Measurements from ENCODE around the gene OLFM4.

Gene OLFM4

DNA sequence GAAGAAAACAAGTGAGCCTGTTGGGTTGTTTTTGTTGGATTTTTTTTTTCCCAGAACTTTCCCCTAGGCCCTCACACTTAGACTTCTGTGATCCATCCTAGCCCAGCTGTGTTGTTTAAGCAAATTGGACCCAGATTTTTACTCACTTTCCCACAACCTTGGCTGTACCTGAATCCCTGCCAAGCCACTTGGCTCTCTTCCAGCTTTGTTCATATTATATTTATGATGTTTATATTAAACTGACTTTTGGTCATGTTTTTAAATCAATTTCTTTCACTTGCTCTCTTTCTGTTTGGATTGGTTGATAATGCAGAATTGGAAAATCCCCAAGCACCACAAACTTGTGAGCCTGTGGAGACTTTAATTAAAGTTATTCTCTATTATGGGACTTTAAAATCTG is 16.6 kb downstream of the OLFM4 start:
- TF ChIP-seq POLR2AphosphoS5 (IDR thresholded peaks at IDR 0.05; ENCODE audit: low read depth, low read length) (no peak), FOXP2 (optimal IDR thresholded peaks at IDR 0.05; ENCODE audit: borderline replicate concordance, extremely low read depth, extremely low read length, insufficient read depth) (no peak), SIN3A (IDR thresholded peaks at IDR 0.05; ENCODE audit: borderline replicate concordance, insufficient read depth, low read length) (0 out of 2 replicates have a peak, but pooled peaks have one; percentile 32)
- TF ChIP-seq, protein P1, sequence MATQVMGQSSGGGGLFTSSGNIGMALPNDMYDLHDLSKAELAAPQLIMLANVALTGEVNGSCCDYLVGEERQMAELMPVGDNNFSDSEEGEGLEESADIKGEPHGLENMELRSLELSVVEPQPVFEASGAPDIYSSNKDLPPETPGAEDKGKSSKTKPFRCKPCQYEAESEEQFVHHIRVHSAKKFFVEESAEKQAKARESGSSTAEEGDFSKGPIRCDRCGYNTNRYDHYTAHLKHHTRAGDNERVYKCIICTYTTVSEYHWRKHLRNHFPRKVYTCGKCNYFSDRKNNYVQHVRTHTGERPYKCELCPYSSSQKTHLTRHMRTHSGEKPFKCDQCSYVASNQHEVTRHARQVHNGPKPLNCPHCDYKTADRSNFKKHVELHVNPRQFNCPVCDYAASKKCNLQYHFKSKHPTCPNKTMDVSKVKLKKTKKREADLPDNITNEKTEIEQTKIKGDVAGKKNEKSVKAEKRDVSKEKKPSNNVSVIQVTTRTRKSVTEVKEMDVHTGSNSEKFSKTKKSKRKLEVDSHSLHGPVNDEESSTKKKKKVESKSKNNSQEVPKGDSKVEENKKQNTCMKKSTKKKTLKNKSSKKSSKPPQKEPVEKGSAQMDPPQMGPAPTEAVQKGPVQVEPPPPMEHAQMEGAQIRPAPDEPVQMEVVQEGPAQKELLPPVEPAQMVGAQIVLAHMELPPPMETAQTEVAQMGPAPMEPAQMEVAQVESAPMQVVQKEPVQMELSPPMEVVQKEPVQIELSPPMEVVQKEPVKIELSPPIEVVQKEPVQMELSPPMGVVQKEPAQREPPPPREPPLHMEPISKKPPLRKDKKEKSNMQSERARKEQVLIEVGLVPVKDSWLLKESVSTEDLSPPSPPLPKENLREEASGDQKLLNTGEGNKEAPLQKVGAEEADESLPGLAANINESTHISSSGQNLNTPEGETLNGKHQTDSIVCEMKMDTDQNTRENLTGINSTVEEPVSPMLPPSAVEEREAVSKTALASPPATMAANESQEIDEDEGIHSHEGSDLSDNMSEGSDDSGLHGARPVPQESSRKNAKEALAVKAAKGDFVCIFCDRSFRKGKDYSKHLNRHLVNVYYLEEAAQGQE (IDR thresholded peaks at IDR 0.05; ENCODE audit: insufficient read depth in 1 of 2, low read depth in 2 of 2, low read length in 2 of 2): no peak

DNA sequence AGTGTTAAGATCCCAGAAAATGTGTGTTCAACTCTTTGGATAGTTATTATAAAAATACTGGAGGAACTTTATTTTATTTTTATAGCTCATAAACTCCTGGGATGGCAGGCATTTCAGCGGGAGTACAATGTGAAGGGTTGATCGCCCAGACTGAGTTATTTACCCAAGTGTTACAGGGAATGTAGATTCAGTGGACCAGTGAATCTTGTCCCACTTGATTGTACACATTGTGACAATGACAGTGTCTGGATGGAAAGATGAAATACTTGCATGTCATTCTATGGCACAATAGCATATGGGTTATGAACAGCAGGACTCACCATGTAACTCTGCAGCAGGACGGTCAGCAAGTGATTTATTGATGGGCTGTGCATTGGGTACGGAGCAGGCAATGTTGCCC is 20.3 kb downstream of the OLFM4 start:
- no peak for TF ChIP-seq SIN3A (IDR thresholded peaks at IDR 0.05; ENCODE audit: borderline replicate concordance, insufficient read depth, low read length)
- TF ChIP-seq POLR2AphosphoS5 (IDR thresholded peaks at IDR 0.05; ENCODE audit: low read depth, low read length): no peak
- TF ChIP-seq, protein P1 (IDR thresholded peaks at IDR 0.05; ENCODE audit: insufficient read depth in 1 of 2, low read depth in 2 of 2, low read length in 2 of 2): no peak
- TF ChIP-seq TAF1 (IDR thresholded peaks at IDR 0.05; ENCODE audit: borderline replicate concordance, insufficient read depth, low read length): no peak
- TF ChIP-seq FOXP2 (optimal IDR thresholded peaks at IDR 0.05; ENCODE audit: borderline replicate concordance, extremely low read depth, extremely low read length, insufficient read depth): no peak

DNA sequence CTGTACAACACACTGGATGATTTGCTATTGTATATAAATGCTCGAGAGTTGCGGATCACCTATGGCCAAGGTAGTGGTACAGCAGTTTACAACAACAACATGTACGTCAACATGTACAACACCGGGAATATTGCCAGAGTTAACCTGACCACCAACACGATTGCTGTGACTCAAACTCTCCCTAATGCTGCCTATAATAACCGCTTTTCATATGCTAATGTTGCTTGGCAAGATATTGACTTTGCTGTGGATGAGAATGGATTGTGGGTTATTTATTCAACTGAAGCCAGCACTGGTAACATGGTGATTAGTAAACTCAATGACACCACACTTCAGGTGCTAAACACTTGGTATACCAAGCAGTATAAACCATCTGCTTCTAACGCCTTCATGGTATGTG is 21.5 kb downstream of the OLFM4 start:
- no peak for TF ChIP-seq TAF1 (IDR thresholded peaks at IDR 0.05; ENCODE audit: borderline replicate concordance, insufficient read depth, low read length)
- no peak for TF ChIP-seq SIN3A (IDR thresholded peaks at IDR 0.05; ENCODE audit: borderline replicate concordance, insufficient read depth, low read length)
- TF ChIP-seq, protein P1 (IDR thresholded peaks at IDR 0.05; ENCODE audit: insufficient read depth in 1 of 2, low read depth in 2 of 2, low read length in 2 of 2): no peak
- no peak for TF ChIP-seq FOXP2 (optimal IDR thresholded peaks at IDR 0.05; ENCODE audit: borderline replicate concordance, extremely low read depth, extremely low read length, insufficient read depth)
- TF ChIP-seq POLR2AphosphoS5 (IDR thresholded peaks at IDR 0.05; ENCODE audit: low read depth, low read length): no peak

DNA sequence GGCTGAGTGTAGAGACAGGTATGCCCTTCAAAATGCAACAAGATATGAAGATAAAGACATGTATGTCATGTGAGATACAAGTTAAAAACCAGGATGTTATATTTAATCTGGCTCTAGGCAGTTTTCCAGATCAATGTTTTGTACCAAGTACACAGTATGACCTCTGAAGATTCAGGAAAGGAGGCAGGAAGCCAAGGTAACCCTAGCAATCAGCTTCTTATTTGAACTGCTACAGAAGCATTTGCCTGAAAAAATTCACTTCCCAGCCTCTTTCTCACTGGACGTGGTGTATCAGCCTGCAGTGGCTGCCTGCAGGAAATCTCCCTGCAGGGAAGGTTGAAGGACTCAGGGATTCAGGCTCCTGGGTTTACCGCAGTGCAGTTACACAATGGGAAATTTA is 24.1 kb downstream of the OLFM4 start:
- TF ChIP-seq, protein P1 (IDR thresholded peaks at IDR 0.05; ENCODE audit: insufficient read depth in 1 of 2, low read depth in 2 of 2, low read length in 2 of 2): no peak
- TF ChIP-seq POLR2AphosphoS5 (IDR thresholded peaks at IDR 0.05; ENCODE audit: low read depth, low read length): no peak
- TF ChIP-seq FOXP2 (optimal IDR thresholded peaks at IDR 0.05; ENCODE audit: borderline replicate concordance, extremely low read depth, extremely low read length, insufficient read depth): no peak
- no peak for TF ChIP-seq SIN3A (IDR thresholded peaks at IDR 0.05; ENCODE audit: borderline replicate concordance, insufficient read depth, low read length)
- TF ChIP-seq TAF1 (IDR thresholded peaks at IDR 0.05; ENCODE audit: borderline replicate concordance, insufficient read depth, low read length): no peak

DNA sequence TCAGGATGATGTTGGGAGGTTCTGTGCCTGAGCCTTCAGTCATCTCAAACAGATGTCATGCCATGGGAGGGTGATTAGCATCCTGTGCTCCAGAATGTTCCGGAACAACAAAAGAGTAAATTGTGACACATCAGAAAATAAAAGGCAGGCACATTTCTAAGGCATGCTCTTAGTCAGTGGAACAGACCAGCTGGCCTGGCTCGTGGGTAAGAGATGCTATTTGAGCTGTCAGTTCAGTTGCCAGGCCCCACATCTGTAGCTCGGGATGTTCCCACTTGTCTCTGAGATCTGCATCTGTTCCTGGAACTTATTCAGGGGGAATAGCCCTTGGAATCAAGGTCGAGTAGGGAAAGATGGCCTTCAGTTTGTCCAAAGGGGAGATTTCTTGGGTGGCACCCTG is 26.0 kb downstream of the OLFM4 start:
- TF ChIP-seq SIN3A (IDR thresholded peaks at IDR 0.05; ENCODE audit: borderline replicate concordance, insufficient read depth, low read length) (no peak), FOXP2 (optimal IDR thresholded peaks at IDR 0.05; ENCODE audit: borderline replicate concordance, extremely low read depth, extremely low read length, insufficient read depth) (no peak), POLR2AphosphoS5 (IDR thresholded peaks at IDR 0.05; ENCODE audit: low read depth, low read length) (no peak)
- TF ChIP-seq, protein P1 (IDR thresholded peaks at IDR 0.05; ENCODE audit: insufficient read depth in 1 of 2, low read depth in 2 of 2, low read length in 2 of 2): no peak

Data from PFSK-1 (cell line).